ENCODE results near the gene DNER.
A peak's percentile ranks its signal among the peaks of the same experiment; 100 is the strongest.
"Not testable (repeated sequence)": the region's sequence is repeated elsewhere in the genome, so short reads cannot be mapped to it uniquely, and the experiment has no call there.

Gene DNER

DNA sequence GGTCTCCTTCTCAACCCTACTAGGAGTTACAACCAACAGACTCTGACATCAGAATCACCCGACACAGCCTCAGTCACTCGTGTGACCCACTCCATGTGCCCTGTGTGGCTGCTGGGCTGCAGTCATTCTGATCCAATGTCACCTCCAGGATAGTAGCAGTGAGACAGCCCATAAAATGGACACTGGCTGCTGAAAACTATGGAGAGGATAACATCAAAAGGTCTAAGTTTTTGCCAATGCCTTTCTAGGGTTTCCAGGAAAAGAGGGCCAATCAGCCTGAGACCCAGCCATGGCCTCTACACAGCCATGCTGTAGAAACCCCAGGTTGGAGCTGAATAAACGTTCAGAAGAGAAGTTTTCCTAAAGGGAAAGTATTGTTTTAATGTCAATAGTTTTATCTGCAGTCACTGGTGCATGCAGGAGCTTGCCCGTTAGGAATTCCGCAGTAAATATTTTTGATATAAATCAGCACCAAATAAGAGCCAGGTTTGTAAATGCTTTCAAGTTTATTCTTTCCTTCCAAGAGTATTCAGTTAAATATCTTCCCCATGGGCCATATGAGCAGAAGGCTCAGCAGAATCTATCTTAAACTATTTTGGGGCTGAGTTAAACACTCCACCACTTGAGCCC is 351.1 kb downstream of the DNER start:
- FAIRE-seq (peak; percentile 73), DNase-seq (ENCODE audit: insufficient read length, low spot score) (peak; percentile 35)

DNA sequence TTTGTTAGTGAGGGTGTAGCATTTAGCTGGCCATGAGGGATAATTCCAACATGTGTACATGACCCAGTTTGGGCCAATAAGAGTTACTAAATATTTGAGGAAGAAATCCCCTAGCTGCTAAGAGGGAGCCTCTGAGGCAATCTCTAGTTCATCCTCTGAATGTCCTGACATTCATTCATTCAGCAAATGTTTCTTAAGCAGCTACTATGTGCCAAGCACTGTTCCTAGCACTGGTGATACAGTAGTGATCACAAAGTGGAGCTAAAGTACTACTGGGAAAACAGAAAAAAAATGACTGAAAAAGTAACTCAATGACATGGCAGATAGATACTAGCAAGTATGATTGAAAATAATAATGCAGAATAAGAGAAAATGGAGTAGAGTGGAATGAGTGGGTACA is 363.5 kb downstream of the DNER start:
- DNase-seq (ENCODE audit: insufficient read length, low spot score): no peak
- no peak for FAIRE-seq

- DNase-seq (ENCODE audit: insufficient read length, low spot score): no peak
- no peak for FAIRE-seq
These were observed 364.1 kb downstream of the DNER start for GRCh38 chr2:229350117-229350805.

GRCh38 chr2:229348128-229348527 is 366.2 kb downstream of the DNER start:
- no peak for DNase-seq (ENCODE audit: insufficient read length, low spot score)

DNA sequence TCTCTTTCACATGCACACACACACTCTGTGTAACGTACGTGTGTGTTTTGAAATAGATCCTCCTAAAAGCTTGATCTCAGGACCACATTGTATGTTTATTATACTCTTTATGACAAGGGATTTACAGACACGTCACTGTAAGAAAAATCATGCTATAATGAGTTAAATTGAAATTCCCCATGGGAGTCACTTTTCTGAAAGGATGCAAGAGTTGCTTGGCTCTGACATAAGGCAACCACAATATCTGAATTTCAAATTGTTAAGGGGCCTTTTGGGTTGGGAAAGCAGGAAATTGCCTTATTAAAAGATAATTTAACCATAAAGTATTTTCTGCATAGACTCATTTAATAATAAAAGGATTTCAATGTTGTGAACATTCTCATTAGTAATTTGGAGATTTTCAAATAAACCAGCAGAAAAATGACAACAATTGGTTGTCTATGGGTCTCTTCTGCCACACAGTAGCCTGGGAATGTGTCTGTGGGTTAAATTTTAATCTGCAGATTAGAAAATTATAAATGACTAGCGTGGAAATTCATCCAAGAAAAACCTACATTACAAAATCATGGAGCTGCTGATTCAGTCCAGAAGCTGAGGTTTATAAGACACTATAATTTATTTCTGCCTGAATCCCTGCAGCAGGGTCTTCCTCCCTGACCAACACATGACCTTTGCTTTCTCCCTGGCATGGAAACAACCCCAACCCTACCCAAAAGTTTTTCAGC is 367.4 kb downstream of the DNER start:
- DNase-seq (ENCODE audit: insufficient read length, low spot score) (no peak), FAIRE-seq (no peak)

More at GRCh38 chr2:229348128-229348527, 366.2 kb downstream of the DNER start:
- FAIRE-seq: no peak

GRCh38 chr2:229344955-229345354 is 369.4 kb downstream of the DNER start:
- no peak for FAIRE-seq
- no peak for DNase-seq (ENCODE audit: insufficient read length, low spot score)

GRCh38 chr2:229344151-229344551 is 370.2 kb downstream of the DNER start:
- no peak for FAIRE-seq
- no peak for DNase-seq (ENCODE audit: insufficient read length, low spot score)

- FAIRE-seq: no peak
- no peak for DNase-seq (ENCODE audit: insufficient read length, low spot score)
These were observed 370.7 kb downstream of the DNER start for GRCh38 chr2:229343661-229344060.

GRCh38 chr2:229342376-229342775 is 372.0 kb downstream of the DNER start:
- FAIRE-seq (no peak), DNase-seq (ENCODE audit: insufficient read length, low spot score) (peak; percentile 51)

DNA sequence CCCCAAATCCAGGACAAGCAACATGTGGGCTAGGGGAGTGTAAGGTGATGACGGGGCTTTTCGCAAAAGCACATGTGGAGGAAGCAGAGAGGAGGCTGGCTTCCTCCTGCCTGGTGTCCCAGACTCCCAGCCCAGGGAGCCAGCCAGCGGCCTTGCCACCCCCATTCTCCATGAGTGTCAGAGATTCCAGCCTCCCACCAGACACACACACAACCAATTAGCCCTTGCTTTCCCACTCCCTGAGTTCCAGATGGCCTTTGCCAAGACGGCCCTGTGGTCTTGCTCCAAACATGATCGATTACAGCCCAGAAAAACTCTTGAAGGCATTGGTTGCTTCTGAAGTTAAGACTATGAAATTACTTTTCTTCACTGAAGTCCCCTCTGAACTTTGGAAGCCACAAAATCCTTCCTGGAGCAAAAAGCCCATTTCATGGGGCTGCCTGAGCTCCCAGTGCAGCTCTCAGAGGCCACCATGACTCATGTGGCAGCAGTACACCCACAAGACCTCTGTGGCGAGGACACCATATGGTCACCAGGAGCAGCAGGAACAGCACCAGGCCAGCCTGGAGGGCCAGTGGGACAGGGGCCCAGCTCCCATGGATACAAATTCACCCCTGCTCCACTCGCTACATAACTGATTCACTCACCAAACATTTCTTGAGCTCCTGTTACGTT is 374.1 kb downstream of the DNER start:
- FAIRE-seq (no peak), DNase-seq (ENCODE audit: insufficient read length, low spot score) (peak; percentile 10)

DNA sequence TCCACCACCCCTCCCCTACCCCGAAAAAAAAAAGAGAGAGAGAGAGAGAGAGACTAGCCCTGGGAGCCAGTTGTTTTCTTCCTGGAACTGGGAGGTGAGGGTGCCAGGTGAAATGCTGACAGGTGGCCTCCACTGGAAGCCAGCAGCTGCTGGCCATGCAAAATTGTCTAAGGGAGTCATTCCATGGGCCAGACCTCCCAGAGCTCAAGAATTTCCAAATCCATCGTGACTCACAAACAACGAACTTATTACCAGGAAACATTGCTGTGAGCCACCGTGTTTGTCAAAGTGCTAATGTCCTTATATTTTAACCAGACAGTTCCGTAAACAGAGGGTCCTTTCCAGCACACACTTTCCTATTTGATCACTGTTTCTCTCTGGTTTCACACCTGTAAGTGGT is 374.7 kb downstream of the DNER start:
- FAIRE-seq: no peak
- DNase-seq (ENCODE audit: insufficient read length, low spot score): no peak

DNA sequence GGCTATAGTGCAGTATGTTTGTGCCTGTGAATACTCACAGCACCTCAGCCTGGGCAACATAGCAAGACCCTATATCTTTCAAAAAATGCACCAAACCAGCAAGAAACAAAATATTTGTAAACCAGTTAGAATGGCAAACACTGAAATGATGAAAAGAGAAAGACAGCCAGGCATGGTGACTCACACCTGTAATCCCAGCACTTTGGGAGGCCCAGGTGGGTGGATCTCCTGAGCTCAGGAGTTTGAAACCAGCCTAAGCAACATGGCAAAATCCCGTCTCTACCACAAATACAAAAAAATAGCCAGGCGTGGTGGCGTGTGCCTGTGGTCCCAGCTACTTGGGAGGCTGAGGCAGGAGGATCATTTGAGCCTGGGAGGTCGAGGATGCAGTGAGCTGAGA is 375.2 kb downstream of the DNER start:
- not testable (repeated sequence) for DNase-seq (ENCODE audit: insufficient read length, low spot score); FAIRE-seq

DNA sequence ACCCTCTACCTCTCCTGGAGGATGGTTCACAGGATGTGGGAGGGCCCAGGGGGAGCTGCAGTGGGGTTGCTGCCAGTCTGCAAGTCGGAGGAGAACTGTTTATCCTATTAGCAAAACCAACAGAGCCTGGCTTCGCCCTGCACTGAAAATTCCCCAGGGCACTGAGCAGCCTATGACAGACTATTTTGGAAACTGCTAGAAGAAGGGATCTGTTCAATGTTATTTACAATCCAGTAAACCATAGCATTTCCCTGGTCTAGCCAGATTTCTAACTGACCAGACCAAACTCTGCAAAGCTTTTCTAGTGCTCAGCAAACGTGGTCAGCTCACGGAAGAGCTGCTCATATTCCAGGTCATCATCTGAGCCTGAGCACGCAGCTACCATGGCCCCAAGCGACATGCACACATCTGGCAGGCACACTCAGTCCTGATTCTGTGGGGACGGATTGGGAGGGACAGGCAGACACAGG is 378.4 kb downstream of the DNER start:
- peak; percentile 49 for FAIRE-seq
- no peak for DNase-seq (ENCODE audit: insufficient read length, low spot score)

DNA sequence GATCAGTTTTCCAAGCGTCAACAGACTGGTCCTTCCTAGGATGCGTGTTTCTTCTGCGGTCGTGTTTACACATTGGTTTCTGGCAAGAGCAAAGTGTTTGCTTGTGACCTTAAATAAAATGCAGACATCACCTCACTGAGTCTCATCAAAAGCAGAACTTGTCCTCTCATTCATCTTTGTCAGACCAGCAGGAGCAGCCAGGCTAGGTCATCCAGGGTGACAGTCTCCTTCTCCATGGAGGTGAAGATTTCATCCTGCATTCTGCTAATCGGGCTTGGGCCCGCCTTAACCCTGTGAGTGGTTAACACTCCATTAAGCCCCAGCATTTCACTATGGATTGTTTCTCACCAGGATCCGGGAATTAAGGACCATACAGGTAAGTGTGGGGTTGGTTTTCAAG is 379.0 kb downstream of the DNER start:
- DNase-seq (ENCODE audit: insufficient read length, low spot score) (no peak), FAIRE-seq (no peak)

DNA sequence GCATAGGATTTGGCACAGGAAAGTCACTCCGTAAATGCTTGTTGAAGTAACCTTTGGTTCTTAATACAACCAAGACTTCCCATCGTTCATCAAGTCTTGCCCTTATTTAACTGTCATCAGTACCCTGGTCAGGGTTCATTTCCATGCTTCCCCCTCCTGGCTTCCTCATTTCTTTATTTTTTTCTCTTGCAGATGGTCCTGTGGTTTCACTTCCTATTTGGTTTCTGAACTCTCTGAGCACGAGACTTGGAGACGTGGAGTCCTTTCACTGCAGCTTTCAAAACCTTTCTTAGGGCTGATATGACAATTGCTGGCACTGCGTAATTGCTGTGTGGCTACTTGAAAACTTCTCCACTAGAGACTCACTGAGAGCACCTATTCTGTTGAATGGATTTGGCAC is 383.4 kb downstream of the DNER start:
- no peak for FAIRE-seq
- no peak for DNase-seq (ENCODE audit: insufficient read length, low spot score)

GRCh38 chr2:229319558-229319957 is 394.8 kb downstream of the DNER start:
- no peak for FAIRE-seq
- DNase-seq (ENCODE audit: insufficient read length, low spot score): no peak

DNA sequence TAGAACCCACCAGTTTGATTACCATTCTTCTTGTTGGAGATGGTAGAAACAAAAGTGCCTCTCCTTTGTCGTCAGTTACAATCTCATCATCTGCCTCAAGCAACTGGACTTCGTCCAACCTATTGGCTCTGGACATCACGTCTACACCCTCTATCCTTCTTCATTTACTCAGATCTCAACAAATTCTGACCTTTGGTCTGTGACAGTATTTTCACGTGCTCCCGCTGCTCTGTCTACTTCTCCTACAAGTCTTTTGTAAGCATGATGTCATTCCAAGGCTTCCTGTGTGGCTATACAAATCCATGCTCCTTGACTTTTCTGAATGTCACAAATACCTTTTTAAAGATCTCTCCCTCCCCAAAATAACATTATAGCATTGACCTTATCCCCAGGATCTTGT is 400.2 kb downstream of the DNER start:
- DNase-seq (ENCODE audit: insufficient read length, low spot score) (no peak), FAIRE-seq (no peak)

DNA sequence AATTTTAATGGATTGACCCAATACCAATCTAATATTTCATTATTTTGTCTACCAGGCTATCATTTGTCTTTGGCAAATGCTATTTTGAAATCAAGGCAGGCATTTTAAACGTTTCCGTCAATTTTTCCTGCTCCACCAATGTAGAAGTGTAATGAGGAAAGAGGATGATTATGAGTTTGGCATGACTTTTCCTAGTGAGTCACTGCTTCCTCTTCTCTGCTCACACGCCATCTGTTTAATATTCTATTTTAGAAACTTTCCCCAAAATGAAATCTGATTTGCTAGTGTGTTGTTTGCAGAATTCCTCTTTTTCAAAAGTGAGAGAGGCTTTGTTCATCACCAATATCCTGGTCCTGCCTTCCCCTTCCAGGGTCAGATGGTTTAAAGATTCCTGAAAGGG is 400.8 kb downstream of the DNER start:
- no peak for FAIRE-seq
- DNase-seq (ENCODE audit: insufficient read length, low spot score): no peak
